UCSD-AML1 (cell line): Measurements from ENCODE around the gene RAD51B.

Experiments
- DNase-seq: peaks from one replicate; lab custom pipeline; 2025; ENCODE audit not compliant: unreplicated experiment; lab: John Stamatoyannopoulos, UW

The RAD51B gene

GRCh38 chr14:68598089-68598488 lies 778.5 kb downstream of the RAD51B start:
- no peak for DNase-seq

GRCh38 chr14:68598621-68599447 lies 779.3 kb downstream of the RAD51B start:
- peak; percentile 54 for DNase-seq

- no peak for DNase-seq
Measured at GRCh38 chr14:68599896-68600610, 780.5 kb downstream of the RAD51B start.

GRCh38 chr14:68602507-68602906 lies 782.9 kb downstream of the RAD51B start:
- no peak for DNase-seq

GRCh38 chr14:68603533-68604360 lies 784.2 kb downstream of the RAD51B start:
- DNase-seq = no peak

GRCh38 chr14:68604361-68604730 lies 784.8 kb downstream of the RAD51B start:
- DNase-seq = no peak

GRCh38 chr14:68604822-68605221 lies 785.2 kb downstream of the RAD51B start:
- no peak for DNase-seq

- DNase-seq = no peak
Measured at GRCh38 chr14:68606176-68606575, 786.6 kb downstream of the RAD51B start.

- DNase-seq = no peak
Measured at GRCh38 chr14:68606644-68607043, 787.1 kb downstream of the RAD51B start.

GRCh38 chr14:68607081-68607866 lies 787.7 kb downstream of the RAD51B start:
- peak; percentile 88 for DNase-seq

GRCh38 chr14:68607867-68608573 lies 788.4 kb downstream of the RAD51B start:
- DNase-seq = peak; percentile 62

- DNase-seq = no peak
Measured at GRCh38 chr14:68608574-68608962, 789.0 kb downstream of the RAD51B start.

- no peak for DNase-seq
Measured at GRCh38 chr14:68609012-68609411, 789.4 kb downstream of the RAD51B start.

GRCh38 chr14:68610251-68610793 lies 790.7 kb downstream of the RAD51B start:
- no peak for DNase-seq

GRCh38 chr14:68611599-68611998 lies 792.0 kb downstream of the RAD51B start:
- no peak for DNase-seq

GRCh38 chr14:68612049-68612448 lies 792.5 kb downstream of the RAD51B start:
- no peak for DNase-seq

- DNase-seq = no peak
Measured at GRCh38 chr14:68616221-68616902, 796.8 kb downstream of the RAD51B start.

GRCh38 chr14:68619790-68620574 lies 800.4 kb downstream of the RAD51B start:
- no peak for DNase-seq
